HepG2 (cell line): Measurements from ENCODE around the gene TATDN2. TPM values are rescaled to one million over a fixed set of nuclear protein-coding genes. Genes with fewer than 3 reads are reported as not detected.

Source experiments
- CCDC6 ChIP-seq: sonication (generic); formaldehyde crosslinking; IDR thresholded peaks from 2 replicates; pipeline ENCODE4 v1.8.1; 2022; ENCODE audit warnings: mild to moderate bottlenecking, missing genetic modification reagents, moderate library complexity
- ETV5 ChIP-seq: IDR thresholded peaks from 2 replicates; pipeline ENCODE4 v1.6.1; 2018; ENCODE audit warnings: missing biosample characterization, missing genetic modification reagents, inconsistent platforms, borderline replicate concordance
- KLF6 ChIP-seq: IDR thresholded peaks from 2 replicates; pipeline ENCODE4 v1.8.0; 2016; ENCODE audit warnings: missing biosample characterization, missing genetic modification reagents
- MEIS2 ChIP-seq: sonication (generic); formaldehyde crosslinking; IDR thresholded peaks from 2 replicates; pipeline ENCODE4 v1.9.0; 2021; ENCODE audit warnings: mild to moderate bottlenecking, missing genetic modification reagents
- MXD4 ChIP-seq: IDR thresholded peaks from 2 replicates; pipeline ENCODE4 v1.6.1; 2016; ENCODE audit warnings: mild to moderate bottlenecking, missing biosample characterization, missing genetic modification reagents
- NFYC ChIP-seq: IDR thresholded peaks from 2 replicates; pipeline ENCODE4 v1.6.1; 2016; ENCODE audit warnings: missing genetic modification reagents, missing compliant biosample characterization
- RARG ChIP-seq: sonication (generic); formaldehyde crosslinking; IDR thresholded peaks from 2 replicates; pipeline ENCODE4 v1.4.0; 2020; ENCODE audit warnings: low read depth, mild to moderate bottlenecking, missing genetic modification reagents
- SALL1 ChIP-seq: sonication (generic); formaldehyde crosslinking; IDR thresholded peaks from 2 replicates; pipeline ENCODE4 v1.8.0; 2022; ENCODE audit warnings: mild to moderate bottlenecking, missing genetic modification reagents
- SP140L ChIP-seq: sonication (generic); formaldehyde crosslinking; IDR thresholded peaks from 2 replicates; pipeline ENCODE4 v1.4.0; 2020; ENCODE audit warnings: missing genetic modification reagents, borderline replicate concordance
- SPEN ChIP-seq: sonication (generic); formaldehyde crosslinking; IDR thresholded peaks from 2 replicates; pipeline ENCODE4 v1.5.1; 2020; ENCODE audit warnings: low read depth, mild to moderate bottlenecking, missing genetic modification reagents
- TARDBP ChIP-seq: sonication (generic); formaldehyde crosslinking; IDR thresholded peaks from 2 replicates; pipeline ENCODE4 v1.8.0; 2022; ENCODE audit warnings: mild to moderate bottlenecking, missing genetic modification reagents
- ZBTB38 ChIP-seq: sonication (generic); formaldehyde crosslinking; IDR thresholded peaks from 2 replicates; pipeline ENCODE4 v1.5.1; 2020; ENCODE audit warnings: mild to moderate bottlenecking, missing genetic modification reagents
- ZMYM2 ChIP-seq: sonication (generic); formaldehyde crosslinking; IDR thresholded peaks from 2 replicates; pipeline ENCODE4 v1.8.0; 2022; ENCODE audit warnings: mild to moderate bottlenecking, missing genetic modification reagents
- ZNF205 ChIP-seq: IDR thresholded peaks from 2 replicates; pipeline ENCODE4 v1.6.1; 2018; ENCODE audit warnings: missing biosample characterization, missing genetic modification reagents
- ZNF788 ChIP-seq: sonication (generic); formaldehyde crosslinking; IDR thresholded peaks from 2 replicates; pipeline ENCODE4 v1.5.0; 2020; ENCODE audit warnings: mild to moderate bottlenecking, missing genetic modification reagents, borderline replicate concordance
- polyA plus RNA-seq, 8 experiments: library from polyadenylated mRNA; depleted of rRNA in 3 of 8; stranded (reverse) in 7 of 8; unstranded in 1 of 8; fragments of >200 nt; fragmentation: Illumina TruSeq in 4 of 8; extraction: Trizol in 4 of 8; gene quantifications; 2 replicates each; pipeline versions ENCODE4 v1.2.1 to v1.2.3, GENCODE V29; 2011 to 2016; ENCODE audit warnings: low read depth in 4 of 8, missing spikeins in 1 of 8, mixed read lengths in 1 of 8; ENCODE audit not compliant: insufficient read depth in 1 of 8
- total RNA-seq, 5 experiments: library from RNA; depleted of rRNA; stranded (reverse); fragments of >200 nt; fragmentation: Illumina TruSeq; extraction: Trizol; gene quantifications; 2 replicates each; pipeline ENCODE4 v1.2.3, GENCODE V29; 2016; ENCODE audit warnings: low read depth in 1 of 5
- TF ChIP-seq, protein P1 (sequence below): sonication (generic); formaldehyde crosslinking; IDR thresholded peaks from 2 replicates; pipeline ENCODE4 v1.5.1; 2020; ENCODE audit warnings: mild to moderate bottlenecking, missing genetic modification reagents, moderate library complexity
- TF ChIP-seq, protein P2 (sequence below): IDR thresholded peaks from 2 replicates; pipeline ENCODE4 v1.6.1; 2012; ENCODE audit warnings: low read depth, low read length, improper control_type of control experiment
- TF ChIP-seq, protein P3 (sequence below): sonication (generic); formaldehyde crosslinking; IDR thresholded peaks from 2 replicates; pipeline ENCODE4 v1.5.0; 2020; ENCODE audit warnings: mild to moderate bottlenecking, missing genetic modification reagents
- TF ChIP-seq, protein P4 (sequence below): sonication (generic); formaldehyde crosslinking; IDR thresholded peaks from 2 replicates; pipeline ENCODE4 v1.4.0; 2020; ENCODE audit warnings: missing genetic modification reagents
- TF ChIP-seq, protein P5 (sequence below): sonication (generic); formaldehyde crosslinking; IDR thresholded peaks from 2 replicates; pipeline ENCODE4 v1.5.0; 2020; ENCODE audit warnings: missing genetic modification reagents
- TF ChIP-seq, protein P6 (sequence below): sonication (generic); formaldehyde crosslinking; IDR thresholded peaks from 2 replicates; pipeline ENCODE4 v1.5.1; 2020; ENCODE audit warnings: mild to moderate bottlenecking, moderate library complexity, missing genetic modification reagents

TATDN2 gene
- total and polyA plus RNA-seq, 2 of the 13 experiments (the other 11 are each of a cell fraction or from before 2014, with no cell fraction given), result 12.1 to 21.9 TPM

DNA sequence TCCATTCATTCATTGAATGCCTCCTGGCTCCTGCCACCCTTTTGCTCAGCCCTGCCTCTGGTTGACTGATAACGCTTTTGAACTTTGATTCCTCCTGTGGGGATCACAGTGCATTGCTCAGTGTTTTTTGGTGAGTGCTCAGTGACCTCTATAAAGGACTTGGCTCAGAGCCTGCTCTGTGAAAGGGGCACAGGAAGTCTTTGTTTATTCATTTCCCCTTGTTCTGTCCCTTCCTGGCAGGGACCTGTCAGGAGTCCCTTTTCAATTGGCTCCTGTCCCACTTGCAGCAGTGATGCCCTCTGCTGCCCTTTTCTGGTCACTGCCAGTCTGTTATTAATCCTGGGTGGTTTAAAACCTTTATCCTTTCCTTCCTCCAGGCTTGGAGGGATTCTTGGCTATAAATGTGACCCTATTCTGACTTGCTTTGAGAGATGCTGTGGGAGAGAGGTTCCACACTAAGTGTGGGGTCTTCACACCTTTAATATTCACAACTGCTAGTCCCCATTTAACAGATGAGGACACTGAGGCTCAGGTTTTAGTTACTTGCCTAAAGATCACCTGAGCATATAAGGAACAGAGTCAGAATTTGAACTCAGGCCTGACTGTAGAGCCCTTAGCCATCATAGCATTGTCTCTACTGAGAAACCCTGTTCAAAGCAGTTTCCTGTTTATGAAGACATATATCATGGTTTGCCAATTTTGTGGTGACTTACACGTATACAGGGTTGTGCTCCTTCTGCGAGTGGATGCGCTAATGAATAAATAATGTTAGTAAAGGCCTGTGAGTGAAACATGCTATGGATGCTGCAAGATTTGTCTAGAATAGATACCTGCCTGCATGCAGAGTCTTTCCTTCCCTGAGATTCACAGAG lies 23.2 kb upstream of the TATDN2 start (continued):
- TF ChIP-seq ZNF788 (CRISPR knock-in tag) (peak; percentile 74; the same call in 1 of the 2 replicates), KLF6 (CRISPR knock-in tag) (peak; percentile 37; the same call in 1 of the 2 replicates), MXD4 (CRISPR knock-in tag) (peak; percentile 50; the same call in 1 of the 2 replicates), RARG (CRISPR knock-in tag) (no peak), CCDC6 (CRISPR knock-in tag) (peak; percentile 71), SALL1 (peak; percentile 94), SP140L (no peak; the same call in 1 of the 2 replicates), SPEN (CRISPR knock-in tag) (peak; percentile 33; the same call in 1 of the 2 replicates), NFYC (CRISPR knock-in tag) (peak; percentile 49; the same call in 1 of the 2 replicates), ZNF205 (CRISPR knock-in tag) (peak; percentile 92), ZMYM2 (CRISPR knock-in tag) (peak; percentile 81; the same call in 1 of the 2 replicates), MEIS2 (CRISPR knock-in tag) (peak; percentile 93), ETV5 (CRISPR knock-in tag) (peak; percentile 99), ZBTB38 (CRISPR knock-in tag) (peak; percentile 51; the same call in 1 of the 2 replicates), TARDBP (CRISPR knock-in tag) (peak; percentile 83; the same call in 1 of the 2 replicates)
- TF ChIP-seq, protein P1, sequence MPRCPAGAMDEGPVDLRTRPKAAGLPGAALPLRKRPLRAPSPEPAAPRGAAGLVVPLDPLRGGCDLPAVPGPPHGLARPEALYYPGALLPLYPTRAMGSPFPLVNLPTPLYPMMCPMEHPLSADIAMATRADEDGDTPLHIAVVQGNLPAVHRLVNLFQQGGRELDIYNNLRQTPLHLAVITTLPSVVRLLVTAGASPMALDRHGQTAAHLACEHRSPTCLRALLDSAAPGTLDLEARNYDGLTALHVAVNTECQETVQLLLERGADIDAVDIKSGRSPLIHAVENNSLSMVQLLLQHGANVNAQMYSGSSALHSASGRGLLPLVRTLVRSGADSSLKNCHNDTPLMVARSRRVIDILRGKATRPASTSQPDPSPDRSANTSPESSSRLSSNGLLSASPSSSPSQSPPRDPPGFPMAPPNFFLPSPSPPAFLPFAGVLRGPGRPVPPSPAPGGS (CRISPR knock-in tag), result no peak
- TF ChIP-seq, protein P2, sequence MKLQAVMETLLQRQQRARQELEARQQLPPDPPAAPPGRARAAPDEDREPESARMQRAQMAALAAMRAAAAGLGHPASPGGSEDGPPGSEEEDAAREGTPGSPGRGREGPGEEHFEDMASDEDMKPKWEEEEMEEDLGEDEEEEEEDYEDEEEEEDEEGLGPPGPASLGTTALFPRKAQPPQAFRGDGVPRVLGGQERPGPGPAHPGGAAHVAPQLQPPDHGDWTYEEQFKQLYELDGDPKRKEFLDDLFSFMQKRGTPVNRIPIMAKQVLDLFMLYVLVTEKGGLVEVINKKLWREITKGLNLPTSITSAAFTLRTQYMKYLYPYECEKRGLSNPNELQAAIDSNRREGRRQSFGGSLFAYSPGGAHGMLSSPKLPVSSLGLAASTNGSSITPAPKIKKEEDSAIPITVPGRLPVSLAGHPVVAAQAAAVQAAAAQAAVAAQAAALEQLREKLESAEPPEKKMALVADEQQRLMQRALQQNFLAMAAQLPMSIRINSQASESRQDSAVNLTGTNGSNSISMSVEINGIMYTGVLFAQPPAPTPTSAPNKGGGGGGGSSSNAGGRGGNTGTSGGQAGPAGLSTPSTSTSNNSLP, result peak; percentile 73
- TF ChIP-seq, protein P3, sequence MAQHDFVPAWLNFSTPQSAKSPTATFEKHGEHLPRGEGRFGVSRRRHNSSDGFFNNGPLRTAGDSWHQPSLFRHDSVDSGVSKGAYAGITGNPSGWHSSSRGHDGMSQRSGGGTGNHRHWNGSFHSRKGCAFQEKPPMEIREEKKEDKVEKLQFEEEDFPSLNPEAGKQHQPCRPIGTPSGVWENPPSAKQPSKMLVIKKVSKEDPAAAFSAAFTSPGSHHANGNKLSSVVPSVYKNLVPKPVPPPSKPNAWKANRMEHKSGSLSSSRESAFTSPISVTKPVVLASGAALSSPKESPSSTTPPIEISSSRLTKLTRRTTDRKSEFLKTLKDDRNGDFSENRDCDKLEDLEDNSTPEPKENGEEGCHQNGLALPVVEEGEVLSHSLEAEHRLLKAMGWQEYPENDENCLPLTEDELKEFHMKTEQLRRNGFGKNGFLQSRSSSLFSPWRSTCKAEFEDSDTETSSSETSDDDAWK (CRISPR knock-in tag), result no peak
- TF ChIP-seq, protein P4, sequence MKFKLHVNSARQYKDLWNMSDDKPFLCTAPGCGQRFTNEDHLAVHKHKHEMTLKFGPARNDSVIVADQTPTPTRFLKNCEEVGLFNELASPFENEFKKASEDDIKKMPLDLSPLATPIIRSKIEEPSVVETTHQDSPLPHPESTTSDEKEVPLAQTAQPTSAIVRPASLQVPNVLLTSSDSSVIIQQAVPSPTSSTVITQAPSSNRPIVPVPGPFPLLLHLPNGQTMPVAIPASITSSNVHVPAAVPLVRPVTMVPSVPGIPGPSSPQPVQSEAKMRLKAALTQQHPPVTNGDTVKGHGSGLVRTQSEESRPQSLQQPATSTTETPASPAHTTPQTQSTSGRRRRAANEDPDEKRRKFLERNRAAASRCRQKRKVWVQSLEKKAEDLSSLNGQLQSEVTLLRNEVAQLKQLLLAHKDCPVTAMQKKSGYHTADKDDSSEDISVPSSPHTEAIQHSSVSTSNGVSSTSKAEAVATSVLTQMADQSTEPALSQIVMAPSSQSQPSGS, result peak; percentile 89
- TF ChIP-seq, protein P5, sequence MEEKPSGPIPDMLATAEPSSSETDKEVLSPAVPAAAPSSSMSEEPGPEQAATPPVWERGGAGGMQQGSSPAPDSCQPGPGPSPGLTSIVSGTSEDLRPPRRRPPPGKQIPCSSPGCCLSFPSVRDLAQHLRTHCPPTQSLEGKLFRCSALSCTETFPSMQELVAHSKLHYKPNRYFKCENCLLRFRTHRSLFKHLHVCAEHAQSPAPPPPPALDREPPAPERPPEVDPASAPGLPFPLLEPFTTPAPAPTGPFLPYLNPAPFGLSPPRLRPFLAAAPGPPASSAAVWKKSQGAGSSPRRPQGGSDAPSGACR, result no peak
- TF ChIP-seq, protein P6, sequence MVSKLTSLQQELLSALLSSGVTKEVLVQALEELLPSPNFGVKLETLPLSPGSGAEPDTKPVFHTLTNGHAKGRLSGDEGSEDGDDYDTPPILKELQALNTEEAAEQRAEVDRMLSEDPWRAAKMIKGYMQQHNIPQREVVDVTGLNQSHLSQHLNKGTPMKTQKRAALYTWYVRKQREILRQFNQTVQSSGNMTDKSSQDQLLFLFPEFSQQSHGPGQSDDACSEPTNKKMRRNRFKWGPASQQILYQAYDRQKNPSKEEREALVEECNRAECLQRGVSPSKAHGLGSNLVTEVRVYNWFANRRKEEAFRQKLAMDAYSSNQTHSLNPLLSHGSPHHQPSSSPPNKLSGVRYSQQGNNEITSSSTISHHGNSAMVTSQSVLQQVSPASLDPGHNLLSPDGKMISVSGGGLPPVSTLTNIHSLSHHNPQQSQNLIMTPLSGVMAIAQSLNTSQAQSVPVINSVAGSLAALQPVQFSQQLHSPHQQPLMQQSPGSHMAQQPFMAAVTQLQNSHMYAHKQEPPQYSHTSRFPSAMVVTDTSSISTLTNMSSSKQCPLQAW (CRISPR knock-in tag), result peak; percentile 85
